Hepatocyte (in vitro differentiated cells): ENCODE measurements around the gene TM4SF5.

Experiments
- EZH2phosphoT487 ChIP-seq: fragments of 200-600 bp; sonication (generic); IDR thresholded peaks from one replicate; pipeline ENCODE4 v1.6.1; 2018; ENCODE audit warnings: antibody characterized with exemption, mild to moderate bottlenecking, low read depth, moderate library complexity; ENCODE audit not compliant: unreplicated experiment, severe bottlenecking
- TF ChIP-seq, protein P1 (sequence below): fragments of 200-600 bp; sonication (generic); IDR thresholded peaks from 2 replicates; pipeline ENCODE4 v1.5.1; 2016; ENCODE audit warnings: antibody characterized with exemption, mild to moderate bottlenecking; ENCODE audit not compliant: poor library complexity

GRCh38 chr17:4782652-4783051, 11.0 kb downstream of the TM4SF5 start:
- TF ChIP-seq EZH2phosphoT487: no peak
- TF ChIP-seq, protein P1, sequence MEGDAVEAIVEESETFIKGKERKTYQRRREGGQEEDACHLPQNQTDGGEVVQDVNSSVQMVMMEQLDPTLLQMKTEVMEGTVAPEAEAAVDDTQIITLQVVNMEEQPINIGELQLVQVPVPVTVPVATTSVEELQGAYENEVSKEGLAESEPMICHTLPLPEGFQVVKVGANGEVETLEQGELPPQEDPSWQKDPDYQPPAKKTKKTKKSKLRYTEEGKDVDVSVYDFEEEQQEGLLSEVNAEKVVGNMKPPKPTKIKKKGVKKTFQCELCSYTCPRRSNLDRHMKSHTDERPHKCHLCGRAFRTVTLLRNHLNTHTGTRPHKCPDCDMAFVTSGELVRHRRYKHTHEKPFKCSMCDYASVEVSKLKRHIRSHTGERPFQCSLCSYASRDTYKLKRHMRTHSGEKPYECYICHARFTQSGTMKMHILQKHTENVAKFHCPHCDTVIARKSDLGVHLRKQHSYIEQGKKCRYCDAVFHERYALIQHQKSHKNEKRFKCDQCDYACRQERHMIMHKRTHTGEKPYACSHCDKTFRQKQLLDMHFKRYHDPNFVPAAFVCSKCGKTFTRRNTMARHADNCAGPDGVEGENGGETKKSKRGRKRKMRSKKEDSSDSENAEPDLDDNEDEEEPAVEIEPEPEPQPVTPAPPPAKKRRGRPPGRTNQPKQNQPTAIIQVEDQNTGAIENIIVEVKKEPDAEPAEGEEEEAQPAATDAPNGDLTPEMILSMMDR: no peak
